PC-9 (cell line): ENCODE measurements around the gene CD55.

Experiments
- EZH2 ChIP-seq: fragments of 200-600 bp; sonication (generic); IDR thresholded peaks from 2 replicates; pipeline ENCODE4 v1.8.0; 2017; ENCODE audit warnings: antibody characterized with exemption, low read depth
- TF ChIP-seq, protein P1 (sequence below): fragments of 200-600 bp; sonication (generic); conservative IDR thresholded peaks from 2 replicates; pipeline ENCODE4 v1.6.1; 2017; ENCODE audit warnings: mixed run types, antibody characterized with exemption, mild to moderate bottlenecking, moderate library complexity

DNA sequence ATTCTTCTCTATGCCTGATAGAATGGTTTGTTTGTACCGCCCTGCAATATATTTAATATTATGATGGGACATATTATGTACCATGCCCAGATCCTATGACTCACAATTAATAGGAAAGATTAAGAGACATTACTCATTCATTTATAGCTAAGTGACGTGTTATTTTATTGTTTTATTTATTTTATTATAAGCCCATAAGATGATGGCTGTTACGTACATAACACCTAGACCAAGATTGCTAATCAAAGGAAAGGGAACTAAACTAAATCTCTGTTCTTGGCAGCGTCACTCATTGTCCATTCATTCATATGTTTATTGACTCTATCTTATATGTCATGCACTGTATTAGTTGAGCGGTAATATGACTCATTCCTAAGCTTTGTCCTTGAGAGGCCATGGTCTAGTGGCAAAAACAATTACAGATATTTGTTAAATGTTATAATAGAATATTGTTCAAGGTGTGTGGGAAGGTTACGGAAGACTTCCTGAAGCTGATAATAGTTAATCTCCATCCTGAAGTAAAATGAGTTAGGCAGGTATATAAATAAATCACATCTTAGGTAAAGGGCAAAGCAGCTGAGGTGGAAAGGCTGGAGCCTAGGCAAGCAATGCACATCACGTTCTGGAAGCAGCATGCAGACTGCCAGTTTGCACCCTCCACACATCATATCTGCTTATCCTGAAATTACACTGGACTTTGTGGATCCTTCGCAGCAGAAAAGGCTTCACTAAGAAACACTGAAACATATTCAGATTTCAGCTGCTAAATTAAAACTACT, 16.6 kb upstream of the CD55 start:
- TF ChIP-seq, protein P1, sequence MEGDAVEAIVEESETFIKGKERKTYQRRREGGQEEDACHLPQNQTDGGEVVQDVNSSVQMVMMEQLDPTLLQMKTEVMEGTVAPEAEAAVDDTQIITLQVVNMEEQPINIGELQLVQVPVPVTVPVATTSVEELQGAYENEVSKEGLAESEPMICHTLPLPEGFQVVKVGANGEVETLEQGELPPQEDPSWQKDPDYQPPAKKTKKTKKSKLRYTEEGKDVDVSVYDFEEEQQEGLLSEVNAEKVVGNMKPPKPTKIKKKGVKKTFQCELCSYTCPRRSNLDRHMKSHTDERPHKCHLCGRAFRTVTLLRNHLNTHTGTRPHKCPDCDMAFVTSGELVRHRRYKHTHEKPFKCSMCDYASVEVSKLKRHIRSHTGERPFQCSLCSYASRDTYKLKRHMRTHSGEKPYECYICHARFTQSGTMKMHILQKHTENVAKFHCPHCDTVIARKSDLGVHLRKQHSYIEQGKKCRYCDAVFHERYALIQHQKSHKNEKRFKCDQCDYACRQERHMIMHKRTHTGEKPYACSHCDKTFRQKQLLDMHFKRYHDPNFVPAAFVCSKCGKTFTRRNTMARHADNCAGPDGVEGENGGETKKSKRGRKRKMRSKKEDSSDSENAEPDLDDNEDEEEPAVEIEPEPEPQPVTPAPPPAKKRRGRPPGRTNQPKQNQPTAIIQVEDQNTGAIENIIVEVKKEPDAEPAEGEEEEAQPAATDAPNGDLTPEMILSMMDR, result no peak
- TF ChIP-seq EZH2, result no peak
